Hepatocyte (in vitro differentiated cells): ENCODE results near the gene ASPSCR1. TPM values are rescaled to one million over a fixed set of nuclear protein-coding genes. Genes with fewer than 3 reads are reported as not detected.

Source experiments
- DNase-seq: peaks from one replicate; pipeline ENCODE4 v3.0.0-alpha.2; 2016; ENCODE audit warnings: low spot score
- H2AFZ ChIP-seq: fragments of 200-600 bp; sonication (generic); 2 replicates; pipeline ENCODE4 v1.6.0; 2016; ENCODE audit warnings: antibody characterized with exemption, mild to moderate bottlenecking
- H3K27ac ChIP-seq: fragments of 200-600 bp; sonication (generic); 2 replicates; pipeline ENCODE4 v1.5.1; 2016; ENCODE audit warnings: mild to moderate bottlenecking
- H3K27me3 ChIP-seq: fragments of 200-600 bp; sonication (generic); 2 replicates; pipeline ENCODE4 v1.6.1; 2016
- H3K36me3 ChIP-seq: fragments of 200-600 bp; sonication (generic); replicated peaks from 2 replicates; pipeline ENCODE4 v1.5.1; 2016; ENCODE audit warnings: low read depth; ENCODE audit not compliant: insufficient read depth
- H3K4me1 ChIP-seq: fragments of 200-600 bp; sonication (generic); 2 replicates; pipeline ENCODE4 v1.5.1; 2016; ENCODE audit warnings: mild to moderate bottlenecking, moderate library complexity; ENCODE audit not compliant: insufficient read depth
- H3K4me2 ChIP-seq: fragments of 200-600 bp; sonication (generic); 2 replicates; pipeline ENCODE4 v1.6.0; 2016
- H3K4me3 ChIP-seq: fragments of 200-600 bp; sonication (generic); 2 replicates; pipeline ENCODE4 v1.5.1; 2016; ENCODE audit warnings: mild to moderate bottlenecking
- H3K79me2 ChIP-seq: fragments of 200-600 bp; sonication (generic); 2 replicates; pipeline ENCODE4 v1.6.0; 2017; ENCODE audit warnings: mild to moderate bottlenecking
- H3K9me2 ChIP-seq: fragments of 200-600 bp; sonication (generic); replicated peaks from 2 replicates; pipeline ENCODE4 v1.6.0; 2017; ENCODE audit warnings: mild to moderate bottlenecking; ENCODE audit not compliant: insufficient read depth
- H3K9me3 ChIP-seq: fragments of 200-600 bp; sonication (generic); 2 replicates; pipeline ENCODE4 v1.5.1; 2016; ENCODE audit warnings: low read depth, mild to moderate bottlenecking
- H4K20me1 ChIP-seq: fragments of 200-600 bp; sonication (generic); 2 replicates; pipeline ENCODE4 v1.6.0; 2016; ENCODE audit warnings: mild to moderate bottlenecking; ENCODE audit not compliant: insufficient read depth, poor library complexity, severe bottlenecking
- CTCF ChIP-seq: fragments of 200-600 bp; sonication (generic); IDR thresholded peaks from 2 replicates; pipeline ENCODE4 v1.5.1; 2016; ENCODE audit warnings: antibody characterized with exemption, mild to moderate bottlenecking; ENCODE audit not compliant: poor library complexity
- EZH2 ChIP-seq: fragments of 200-600 bp; sonication (generic); IDR thresholded peaks from 2 replicates; pipeline ENCODE4 v1.6.1; 2016; ENCODE audit warnings: antibody characterized with exemption, mild to moderate bottlenecking, borderline replicate concordance
- EZH2phosphoT487 ChIP-seq: fragments of 200-600 bp; sonication (generic); IDR thresholded peaks from one replicate; pipeline ENCODE4 v1.6.1; 2018; ENCODE audit warnings: antibody characterized with exemption, mild to moderate bottlenecking, low read depth, moderate library complexity; ENCODE audit not compliant: unreplicated experiment, severe bottlenecking
- WGBS: methylation state at CpG from one replicate; pipeline ENCODE4 v1.1.6; 2016; ENCODE audit warnings: low lambda C conversion rate; ENCODE audit errors: missing lambda C conversion rate; 5-methylcytosine and 5-hydroxymethylcytosine counted together
- polyA plus RNA-seq: library from polyadenylated mRNA; unstranded; fragments of >200 nt; fragmentation: Nextera tagmentation; extraction: Ambion mirVana; gene quantifications from 2 replicates; pipeline ENCODE4 v1.2.1, GENCODE V29; 2016
- total RNA-seq: library from RNA; depleted of rRNA; stranded (reverse); fragments of >200 nt; gene quantifications from 2 replicates; pipeline ENCODE4 v1.2.3, GENCODE V29; 2014

Gene ASPSCR1
- total and polyA plus RNA-seq, 2 experiments from 2014 or later: 28.4 to 45.9 TPM

GRCh38 chr17:81967533-81968395 lies 9.7 kb upstream of the ASPSCR1 start:
- Histone ChIP-seq H3K4me2 (peak overlapping the region; percentile 65), H2AFZ (no peak overlapping the region), H3K36me3 (no peaks in the 10 kb centered on the region), H3K27ac (peak overlapping the region; percentile 12), H3K9me2 (no peaks in the 10 kb centered on the region), H3K79me2 (no peaks in the 10 kb centered on the region), H3K9me3 (no peaks in the 10 kb centered on the region), H3K4me1 (peaks cover 23% of the 10 kb centered on the region), H3K27me3 (peaks cover 19% of the 10 kb centered on the region), H3K4me3 (no peak overlapping the region), H4K20me1 (no peaks in the 10 kb centered on the region)
- peak; percentile 88 for DNase-seq
- TF ChIP-seq EZH2 (no peak), EZH2phosphoT487 (no peak)
- 30% methylated on average over 23 of the region's 36 CpGs for WGBS

GRCh38 chr17:81968396-81968745 lies 9.1 kb upstream of the ASPSCR1 start:
- H2AFZ ChIP-seq: no peak overlapping the region
- DNase-seq: no peak
- H3K27me3 ChIP-seq: peaks cover 13% of the 10 kb centered on the region
- no peaks in the 10 kb centered on the region for H4K20me1 ChIP-seq
- no peaks in the 10 kb centered on the region for H3K36me3 ChIP-seq
- H3K79me2 ChIP-seq: no peaks in the 10 kb centered on the region
- no peaks in the 10 kb centered on the region for H3K9me3 ChIP-seq
- peaks cover 23% of the 10 kb centered on the region for H3K4me1 ChIP-seq
- WGBS: 85% methylated on average over 7 of the region's 7 CpGs
- no peaks in the 10 kb centered on the region for H3K9me2 ChIP-seq
- H3K4me3 ChIP-seq: no peak overlapping the region
- TF ChIP-seq EZH2phosphoT487 (no peak), CTCF (no peak), EZH2 (no peak)
- H3K4me2 ChIP-seq: peak overlapping the region; percentile 65
- H3K27ac ChIP-seq: no peak overlapping the region

- H4K20me1 ChIP-seq: no peaks in the 10 kb centered on the region
- peaks cover 5% of the 10 kb centered on the region for H3K27me3 ChIP-seq
- no peaks in the 10 kb centered on the region for H3K9me2 ChIP-seq
- no peaks in the 10 kb centered on the region for H3K79me2 ChIP-seq
- peak overlapping the region; percentile 65 for H3K4me2 ChIP-seq
- no peak overlapping the region for H3K27ac ChIP-seq
- WGBS: 92% methylated on average over 12 of the region's 12 CpGs
- no peak overlapping the region for H2AFZ ChIP-seq
- H3K9me3 ChIP-seq: no peaks in the 10 kb centered on the region
- H3K36me3 ChIP-seq: no peaks in the 10 kb centered on the region
- peaks cover 23% of the 10 kb centered on the region for H3K4me1 ChIP-seq
- no peak for TF ChIP-seq EZH2
- DNase-seq: no peak
- no peak overlapping the region for H3K4me3 ChIP-seq
These were observed 8.3 kb upstream of the ASPSCR1 start for GRCh38 chr17:81968850-81969812.

- Histone ChIP-seq H3K27ac (no peak overlapping the region), H3K27me3 (no peaks in the 10 kb centered on the region), H3K36me3 (no peaks in the 10 kb centered on the region), H3K79me2 (peaks cover 5% of the 10 kb centered on the region), H3K4me1 (peaks cover 12% of the 10 kb centered on the region), H3K4me3 (no peak overlapping the region), H3K9me3 (no peaks in the 10 kb centered on the region), H3K4me2 (no peak overlapping the region), H3K9me2 (no peaks in the 10 kb centered on the region), H4K20me1 (no peaks in the 10 kb centered on the region), H2AFZ (no peak overlapping the region)
- TF ChIP-seq CTCF (no peak), EZH2phosphoT487 (no peak), EZH2 (no peak)
- DNase-seq: no peak
These were observed 4.0 kb upstream of the ASPSCR1 start for GRCh38 chr17:81973432-81973831.
